A673 (cell line): Measurements from ENCODE around the gene SEZ6L2.

Experiments used
- EZH2 ChIP-seq: fragments of 200-600 bp; sonication (generic); IDR thresholded peaks from 2 replicates; pipeline ENCODE4 v1.6.1; 2017; ENCODE audit warnings: borderline replicate concordance, low read depth, mild to moderate bottlenecking, mixed read lengths, antibody characterized with exemption, low read length; ENCODE audit not compliant: poor library complexity, severe bottlenecking
- TF ChIP-seq, protein P1 (sequence below): fragments of 300-800, 200-600 bp; sonication (generic); conservative IDR thresholded peaks from 2 replicates; pipeline ENCODE4 v1.5.1; 2017; ENCODE audit warnings: low read depth, mild to moderate bottlenecking, antibody characterized with exemption, low read length, moderate library complexity, mixed read lengths

DNA sequence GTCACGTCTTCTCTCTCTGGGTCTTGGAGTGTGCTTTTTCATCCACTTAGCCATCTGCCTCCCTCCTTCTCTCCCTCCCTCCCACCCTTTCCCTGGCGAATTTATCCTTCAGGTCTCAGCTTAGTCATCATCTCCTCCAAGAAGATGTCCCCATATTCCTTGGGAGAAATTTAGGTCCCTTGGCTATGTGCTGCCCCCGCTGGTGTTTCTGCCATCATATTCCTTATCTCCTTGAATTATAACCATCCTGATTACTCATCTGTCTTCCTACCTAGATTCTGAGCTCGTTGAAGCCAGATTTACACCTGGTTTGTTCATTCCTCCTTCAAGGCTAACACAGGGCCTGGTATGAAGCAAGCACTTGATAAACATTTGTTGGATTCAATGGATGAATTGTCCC, 5.0 kb downstream of the SEZ6L2 start:
- TF ChIP-seq EZH2: no peak
- TF ChIP-seq, protein P1, sequence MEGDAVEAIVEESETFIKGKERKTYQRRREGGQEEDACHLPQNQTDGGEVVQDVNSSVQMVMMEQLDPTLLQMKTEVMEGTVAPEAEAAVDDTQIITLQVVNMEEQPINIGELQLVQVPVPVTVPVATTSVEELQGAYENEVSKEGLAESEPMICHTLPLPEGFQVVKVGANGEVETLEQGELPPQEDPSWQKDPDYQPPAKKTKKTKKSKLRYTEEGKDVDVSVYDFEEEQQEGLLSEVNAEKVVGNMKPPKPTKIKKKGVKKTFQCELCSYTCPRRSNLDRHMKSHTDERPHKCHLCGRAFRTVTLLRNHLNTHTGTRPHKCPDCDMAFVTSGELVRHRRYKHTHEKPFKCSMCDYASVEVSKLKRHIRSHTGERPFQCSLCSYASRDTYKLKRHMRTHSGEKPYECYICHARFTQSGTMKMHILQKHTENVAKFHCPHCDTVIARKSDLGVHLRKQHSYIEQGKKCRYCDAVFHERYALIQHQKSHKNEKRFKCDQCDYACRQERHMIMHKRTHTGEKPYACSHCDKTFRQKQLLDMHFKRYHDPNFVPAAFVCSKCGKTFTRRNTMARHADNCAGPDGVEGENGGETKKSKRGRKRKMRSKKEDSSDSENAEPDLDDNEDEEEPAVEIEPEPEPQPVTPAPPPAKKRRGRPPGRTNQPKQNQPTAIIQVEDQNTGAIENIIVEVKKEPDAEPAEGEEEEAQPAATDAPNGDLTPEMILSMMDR: no peak
